GM12891 (cell line): Measurements from ENCODE around the gene IKZF4.

ENCODE experiments used
- DNase-seq: peaks from one replicate; pipeline ENCODE4 v3.0.0; 2011; ENCODE audit warnings: low spot score; ENCODE audit not compliant: insufficient read length
- FAIRE-seq: peaks from 2 replicates; lab custom pipeline; 2011; peaks lifted over from hg19 to GRCh38; lab: Jason Lieb, UNC
- PAX5 ChIP-seq: IDR thresholded peaks from 2 replicates; pipeline ENCODE4 v1.6.1; 2011; ENCODE audit warnings: low read length, moderate library complexity, mild to moderate bottlenecking; ENCODE audit not compliant: insufficient read depth, severe bottlenecking
- POLR2A ChIP-seq: IDR thresholded peaks from 2 replicates; pipeline ENCODE4 v1.6.1; 2011; ENCODE audit warnings: low read depth, low read length, control low read depth
- POLR2AphosphoS5 ChIP-seq: IDR thresholded peaks from 2 replicates; pipeline ENCODE4 v1.6.1; 2011; ENCODE audit warnings: low read depth, low read length, control low read depth
- POU2F2 ChIP-seq: IDR thresholded peaks from 2 replicates; pipeline ENCODE4 v1.6.1; 2011; ENCODE audit warnings: low read depth, mild to moderate bottlenecking, control low read depth, low read length, moderate library complexity
- SPI1 ChIP-seq: IDR thresholded peaks from 2 replicates; pipeline ENCODE4 v1.6.1; 2011; ENCODE audit warnings: low read depth, low read length, control low read depth
- TAF1 ChIP-seq: IDR thresholded peaks from 2 replicates; pipeline ENCODE4 v1.6.1; 2011; ENCODE audit warnings: low read depth, low read length, control low read depth

IKZF4 gene

DNA sequence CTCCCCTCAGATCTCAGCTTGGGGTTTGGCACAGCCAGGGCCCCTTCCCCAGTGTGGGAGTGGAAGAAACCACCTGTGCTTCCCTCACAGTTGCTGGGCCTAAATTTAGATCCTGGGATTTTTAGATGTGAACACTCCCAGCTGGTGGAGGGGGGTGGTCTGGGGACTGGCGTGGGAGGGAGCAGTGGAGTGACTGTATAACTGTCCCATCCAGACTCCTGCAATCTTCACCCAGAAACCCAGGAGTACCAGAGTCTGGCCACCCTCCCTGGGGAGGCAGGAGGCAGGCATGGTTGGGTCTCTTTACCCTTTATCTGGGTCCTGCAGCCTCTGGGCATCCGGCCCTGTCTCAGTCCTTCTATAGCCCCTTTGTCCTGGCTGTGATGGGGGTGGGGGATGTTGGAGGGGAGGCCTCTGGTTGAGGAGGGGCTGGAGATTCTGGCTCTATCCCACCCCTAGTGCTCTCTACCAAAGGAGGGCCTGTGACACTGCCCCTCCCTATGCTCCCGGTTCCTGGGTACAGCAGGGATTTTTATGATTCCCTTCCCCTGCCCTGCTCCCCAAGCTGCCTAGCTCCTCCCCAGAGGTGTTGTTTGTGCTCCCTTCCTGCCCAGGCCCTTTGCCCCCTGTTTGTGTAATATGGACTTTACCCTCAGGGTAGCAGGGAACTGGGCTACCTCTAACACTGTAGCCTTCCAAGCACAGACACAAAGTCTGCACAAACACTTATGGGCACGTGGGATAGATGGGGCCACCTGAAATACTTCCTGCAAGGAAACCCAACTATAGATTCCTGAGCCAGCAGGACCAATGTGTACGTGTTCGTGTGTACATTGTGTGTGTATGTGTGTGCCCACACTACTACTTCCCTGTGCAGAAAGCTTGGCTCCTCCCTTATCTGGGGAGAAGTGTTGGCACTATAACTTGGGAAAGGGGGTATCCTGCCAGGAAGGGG lies 60.8 kb downstream of the IKZF4 start:
- DNase-seq (no peak), FAIRE-seq (no peak)
- TF ChIP-seq POLR2A (no peak), POLR2AphosphoS5 (no peak)

DNA sequence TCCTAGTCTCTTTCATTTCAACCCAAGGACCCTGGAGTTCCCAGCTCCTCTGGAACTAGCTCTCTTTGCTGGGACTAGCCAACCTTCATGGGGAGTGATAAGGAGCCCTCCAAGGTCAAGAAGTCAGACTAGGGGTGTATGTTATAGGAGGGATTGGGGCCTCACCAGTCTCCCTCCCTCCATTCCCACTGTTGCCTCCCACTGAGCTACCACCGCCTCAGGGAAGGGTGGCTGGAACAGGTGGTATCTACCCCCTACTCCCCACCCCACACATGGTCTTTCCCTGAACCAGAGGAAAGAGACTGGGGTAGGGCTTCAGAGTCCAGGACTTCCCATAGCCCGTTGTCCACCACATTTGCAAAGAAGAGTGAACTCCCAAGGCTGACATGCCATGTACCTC lies 61.5 kb downstream of the IKZF4 start:
- TF ChIP-seq POLR2AphosphoS5 (no peak), POLR2A (no peak), POU2F2 (no peak), SPI1 (no peak), TAF1 (no peak), PAX5 (no peak)
- DNase-seq (no peak), FAIRE-seq (no peak)

DNA sequence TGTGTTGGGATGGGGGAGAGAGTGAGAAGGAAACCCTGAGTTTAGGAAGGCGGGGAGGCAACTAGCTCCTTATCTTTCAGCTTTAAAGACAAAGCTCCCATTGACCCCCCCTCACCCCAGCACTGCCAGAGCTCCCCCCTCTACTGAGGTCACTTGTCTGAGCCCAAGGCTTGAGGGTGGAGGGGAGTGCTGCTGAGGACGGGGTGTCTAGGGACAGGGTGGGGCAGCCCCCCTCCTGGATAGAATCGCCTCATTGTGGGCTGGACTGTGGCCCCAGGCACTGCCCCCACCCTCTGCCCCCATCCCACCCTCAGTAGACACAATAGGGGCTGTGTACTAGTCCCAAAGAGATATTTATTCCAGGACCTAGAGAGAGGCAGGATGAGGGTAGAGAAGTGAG lies 62.1 kb downstream of the IKZF4 start:
- no peak for FAIRE-seq

DNA sequence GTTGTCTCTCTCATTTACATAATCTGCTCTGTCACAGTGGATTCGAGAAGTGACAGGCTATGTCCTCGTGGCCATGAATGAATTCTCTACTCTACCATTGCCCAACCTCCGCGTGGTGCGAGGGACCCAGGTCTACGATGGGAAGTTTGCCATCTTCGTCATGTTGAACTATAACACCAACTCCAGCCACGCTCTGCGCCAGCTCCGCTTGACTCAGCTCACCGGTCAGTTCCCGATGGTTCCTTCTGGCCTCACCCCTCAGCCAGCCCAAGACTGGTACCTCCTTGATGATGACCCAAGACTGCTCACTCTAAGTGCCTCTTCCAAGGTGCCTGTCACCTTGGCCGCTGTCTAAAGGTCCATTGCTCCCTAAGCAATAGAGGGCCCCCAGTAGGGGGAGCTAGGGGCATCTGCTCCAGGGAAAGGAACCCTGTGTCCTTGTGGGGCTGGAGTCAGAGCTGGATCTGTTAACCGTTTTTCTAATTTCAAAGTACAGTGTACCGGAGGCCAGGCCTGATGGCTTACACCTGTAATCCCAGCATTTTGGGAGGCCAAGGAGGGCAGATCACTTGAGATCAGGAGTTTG lies 64.2 kb downstream of the IKZF4 start:
- DNase-seq = no peak
- no peak for FAIRE-seq
- TF ChIP-seq POLR2AphosphoS5 (no peak), TAF1 (no peak), POU2F2 (no peak), SPI1 (no peak), PAX5 (no peak), POLR2A (no peak)

More for the DNA sequence above, 62.1 kb downstream of the IKZF4 start:
- TF ChIP-seq POLR2A (no peak), PAX5 (no peak), POU2F2 (no peak), SPI1 (no peak), TAF1 (no peak), POLR2AphosphoS5 (no peak)
- no peak for DNase-seq

DNA sequence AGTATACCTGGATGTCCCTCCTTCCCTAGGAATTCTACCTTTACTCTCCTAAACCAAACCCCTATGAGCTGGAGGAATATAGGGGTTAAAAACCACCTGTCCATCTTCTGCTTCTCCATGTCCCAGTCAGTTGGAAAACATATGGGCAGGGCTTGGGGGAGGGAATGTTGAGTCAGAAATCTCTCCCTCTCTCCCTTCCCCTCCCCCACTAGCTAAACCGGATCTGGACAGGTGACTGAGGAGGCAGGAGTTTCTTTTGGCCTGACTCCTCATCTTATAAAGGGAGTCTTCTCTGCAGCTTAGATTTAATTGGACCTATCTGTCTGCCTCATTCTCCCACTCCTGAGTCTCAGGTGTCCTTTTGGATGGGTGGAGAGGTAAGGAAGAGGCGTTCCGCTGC lies 65.3 kb downstream of the IKZF4 start:
- no peak for DNase-seq
- TF ChIP-seq POLR2A (no peak), TAF1 (no peak), POU2F2 (no peak), SPI1 (no peak), POLR2AphosphoS5 (no peak), PAX5 (no peak)
- FAIRE-seq = no peak

DNA sequence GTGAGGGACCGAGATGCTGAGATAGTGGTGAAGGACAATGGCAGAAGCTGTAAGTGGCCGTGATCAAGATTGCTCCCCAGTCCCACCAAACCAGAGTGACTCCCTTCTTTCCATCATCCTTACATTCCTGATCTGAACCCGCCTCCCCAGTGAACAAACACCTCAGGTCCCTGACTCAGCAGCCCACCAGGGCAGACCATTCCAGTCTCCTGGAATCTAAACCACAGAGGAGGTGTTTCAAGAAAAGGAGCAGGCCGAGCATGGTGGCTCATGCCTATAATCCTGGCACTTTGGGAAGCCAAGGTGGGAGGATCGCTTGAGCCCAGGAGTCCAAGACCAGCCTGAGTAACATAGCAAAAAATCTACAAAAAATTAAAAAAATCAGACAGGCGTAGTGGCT lies 65.8 kb downstream of the IKZF4 start:
- FAIRE-seq (no peak), DNase-seq (no peak)
- TF ChIP-seq POLR2A (no peak), POU2F2 (no peak), TAF1 (no peak), SPI1 (no peak), POLR2AphosphoS5 (no peak), PAX5 (no peak)

DNA sequence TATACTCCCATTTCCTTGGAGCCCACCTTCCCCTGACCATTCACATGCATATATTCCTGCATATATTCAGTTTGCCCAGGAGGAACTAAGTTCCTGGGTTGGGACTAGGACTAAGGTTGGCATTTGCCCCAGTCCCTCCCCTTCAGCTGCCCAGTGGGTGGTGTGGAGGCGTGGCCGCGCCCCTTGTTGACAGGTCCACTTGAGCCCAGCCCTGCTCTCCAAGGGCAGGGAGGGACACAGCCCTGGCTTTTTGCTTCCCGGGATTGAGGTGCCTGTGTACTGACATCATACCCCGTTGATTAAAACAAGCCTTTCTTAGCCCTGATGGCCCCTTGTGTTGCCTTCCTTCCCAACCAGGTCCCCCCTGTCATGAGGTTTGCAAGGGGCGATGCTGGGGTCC lies 66.4 kb downstream of the IKZF4 start:
- TF ChIP-seq SPI1 = no peak
- TF ChIP-seq POLR2AphosphoS5 = no peak
- no peak for TF ChIP-seq POLR2A
- TF ChIP-seq POU2F2 = no peak
- TF ChIP-seq TAF1 = no peak
- no peak for TF ChIP-seq PAX5
- DNase-seq = no peak
- FAIRE-seq = no peak
